Skeletal muscle tissue (tissue), 4 donors: Measurements from ENCODE around the gene APBB1IP. TPM values are rescaled to one million over a fixed set of nuclear protein-coding genes. Genes with fewer than 3 reads are reported as not detected.
"Not testable (repeated sequence)": the region's sequence is repeated elsewhere in the genome, so short reads cannot be mapped to it uniquely, and the experiment has no call there.

Experiments
- H3K27ac ChIP-seq: one replicate; pipeline ENCODE4 v1.7.0; 2013; ENCODE audit warnings: mild to moderate bottlenecking, low read depth, low read length, inconsistent platforms
- H3K27me3 ChIP-seq, 3 donors: one replicate each; pipeline ENCODE4 v1.7.0; 2013; ENCODE audit warnings: low read length in 3 of 3; ENCODE audit not compliant: control insufficient read depth in 3 of 3, insufficient read depth in 3 of 3
- H3K36me3 ChIP-seq, 3 donors: one replicate each; pipeline ENCODE4 v1.7.0; 2013; ENCODE audit warnings: low read length in 3 of 3; ENCODE audit not compliant: control insufficient read depth in 3 of 3, insufficient read depth in 3 of 3
- H3K4me1 ChIP-seq, 3 donors: one replicate each; pipeline ENCODE4 v1.7.0; 2013; ENCODE audit warnings: low read length in 3 of 3, mild to moderate bottlenecking in 3 of 3; ENCODE audit not compliant: control insufficient read depth in 3 of 3, insufficient read depth in 3 of 3
- H3K4me3 ChIP-seq, 3 donors: one replicate each; pipeline ENCODE4 v1.7.0; 2013; ENCODE audit warnings: low read length in 3 of 3
- H3K9ac ChIP-seq, 3 donors: one replicate each; pipeline ENCODE4 v1.7.0; 2013; ENCODE audit warnings: low read length in 3 of 3, mild to moderate bottlenecking in 3 of 3, moderate library complexity in 2 of 3, low read depth in 1 of 3
- H3K9me3 ChIP-seq, 3 donors: one replicate each; pipeline ENCODE4 v1.7.0; 2013; ENCODE audit warnings: low read length in 3 of 3; ENCODE audit not compliant: control insufficient read depth in 3 of 3
- total RNA-seq: library from RNA; depleted of rRNA; stranded (reverse); fragments of >200 nt; gene quantifications from one replicate; pipeline ENCODE4 v1.2.3, GENCODE V29; 2014
- donor health status: Osteomylitis.

Gene APBB1IP
- total RNA-seq, 1 donor from 2014 or later = 4.2 TPM

- Histone ChIP-seq H3K27me3 (peaks cover 0 to 2% (median under 1%) of the 10 kb centered on the region in 3 donors), H3K27ac (no peak overlapping the region), H3K9me3 (no peaks in the 10 kb centered on the region), H3K4me3 (no peak overlapping the region), H3K4me1 (no peaks in the 10 kb centered on the region), H3K36me3 (no peaks in the 10 kb centered on the region), H3K9ac (no peak overlapping the region)
These were observed 133.5 kb downstream of the APBB1IP start for GRCh38 chr10:26571655-26572054.

GRCh38 chr10:26573674-26574073 is 135.5 kb downstream of the APBB1IP start:
- H3K9me3 ChIP-seq = no peaks in the 10 kb centered on the region
- H3K36me3 ChIP-seq = no peaks in the 10 kb centered on the region
- H3K4me3 ChIP-seq = no peak overlapping the region
- H3K27me3 ChIP-seq = no peaks in the 10 kb centered on the region
- H3K27ac ChIP-seq = no peak overlapping the region
- no peaks in the 10 kb centered on the region for H3K4me1 ChIP-seq
- no peak overlapping the region for H3K9ac ChIP-seq

GRCh38 chr10:26574783-26575182 is 136.6 kb downstream of the APBB1IP start:
- H3K36me3 ChIP-seq = no peaks in the 10 kb centered on the region
- no peak overlapping the region for H3K27ac ChIP-seq
- H3K4me1 ChIP-seq = no peaks in the 10 kb centered on the region
- H3K4me3 ChIP-seq = no peak overlapping the region
- H3K27me3 ChIP-seq = no peaks in the 10 kb centered on the region
- H3K9ac ChIP-seq = no peak overlapping the region
- H3K9me3 ChIP-seq = no peaks in the 10 kb centered on the region

GRCh38 chr10:26578371-26578770 is 140.2 kb downstream of the APBB1IP start:
- not testable (repeated sequence) for H3K4me1 ChIP-seq, H3K27me3 ChIP-seq, H3K4me3 ChIP-seq, H3K9me3 ChIP-seq, H3K36me3 ChIP-seq, H3K27ac ChIP-seq, H3K9ac ChIP-seq

GRCh38 chr10:26579256-26580063 is 141.3 kb downstream of the APBB1IP start:
- Histone ChIP-seq H3K36me3 (no peaks in the 10 kb centered on the region), H3K27me3 (no peaks in the 10 kb centered on the region), H3K4me3 (no peak overlapping the region), H3K27ac (no peak overlapping the region), H3K9me3 (no peaks in the 10 kb centered on the region), H3K4me1 (no peaks in the 10 kb centered on the region), H3K9ac (no peak overlapping the region)

- no peak overlapping the region for H3K9ac ChIP-seq
- no peaks in the 10 kb centered on the region for H3K27me3 ChIP-seq
- no peaks in the 10 kb centered on the region for H3K9me3 ChIP-seq
- H3K4me3 ChIP-seq = no peak overlapping the region
- H3K27ac ChIP-seq = no peak overlapping the region
- no peaks in the 10 kb centered on the region for H3K36me3 ChIP-seq
- H3K4me1 ChIP-seq = no peaks in the 10 kb centered on the region
These were observed 148.1 kb downstream of the APBB1IP start for GRCh38 chr10:26586211-26586610.

- Histone ChIP-seq H3K9ac (no peak overlapping the region), H3K36me3 (no peaks in the 10 kb centered on the region), H3K27ac (no peak overlapping the region), H3K27me3 (no peaks in the 10 kb centered on the region), H3K4me3 (no peak overlapping the region), H3K9me3 (no peaks in the 10 kb centered on the region), H3K4me1 (no peaks in the 10 kb centered on the region)
These were observed 150.5 kb downstream of the APBB1IP start for GRCh38 chr10:26588611-26589010.

- H3K4me1 ChIP-seq, H3K27ac ChIP-seq, H3K9ac ChIP-seq, H3K36me3 ChIP-seq, H3K9me3 ChIP-seq, H3K4me3 ChIP-seq, H3K27me3 ChIP-seq: not testable (repeated sequence)
These were observed 151.7 kb downstream of the APBB1IP start for GRCh38 chr10:26589813-26590212.

- H3K9ac ChIP-seq = no peak overlapping the region
- H3K4me3 ChIP-seq = no peak overlapping the region
- H3K9me3 ChIP-seq = no peaks in the 10 kb centered on the region
- no peaks in the 10 kb centered on the region for H3K27me3 ChIP-seq
- no peaks in the 10 kb centered on the region for H3K4me1 ChIP-seq
- no peak overlapping the region for H3K27ac ChIP-seq
- no peaks in the 10 kb centered on the region for H3K36me3 ChIP-seq
These were observed 155.8 kb downstream of the APBB1IP start for GRCh38 chr10:26593896-26594295.

- H3K4me1 ChIP-seq, H3K9ac ChIP-seq, H3K27me3 ChIP-seq: not testable (repeated sequence)
These were observed 165.1 kb downstream of the APBB1IP start for GRCh38 chr10:26603283-26603682.

More at GRCh38 chr10:26603283-26603682, 165.1 kb downstream of the APBB1IP start:
- H3K27ac ChIP-seq, H3K9me3 ChIP-seq, H3K4me3 ChIP-seq, H3K36me3 ChIP-seq: not testable (repeated sequence)
